HepG2 (cell line): ENCODE data around the gene TXNL4B. TPM values are rescaled to one million over a fixed set of nuclear protein-coding genes. Genes with fewer than 3 reads are reported as not detected.

Experiments
- AGO1 ChIP-seq: fragments of 200-400 bp; formaldehyde crosslinking; IDR thresholded peaks from 2 replicates; pipeline ENCODE4 v1.6.1; 2017; ENCODE audit warnings: mild to moderate bottlenecking, low read depth, low read length, moderate library complexity; ENCODE audit not compliant: poor library complexity, severe bottlenecking
- CBX5 ChIP-seq: sonication (generic); formaldehyde crosslinking; IDR thresholded peaks from 2 replicates; pipeline ENCODE4 v1.4.0; 2020; ENCODE audit warnings: missing genetic modification reagents, borderline replicate concordance
- DBP ChIP-seq: sonication (generic); formaldehyde crosslinking; IDR thresholded peaks from 2 replicates; pipeline ENCODE4 v1.4.0; 2020; ENCODE audit warnings: missing genetic modification reagents; ENCODE audit errors: not compliant biosample characterization
- HDAC2 ChIP-seq: sonication (generic); formaldehyde crosslinking; IDR thresholded peaks from 2 replicates; pipeline ENCODE4 v1.4.0; 2020; ENCODE audit warnings: missing genetic modification reagents
- IRF2 ChIP-seq: IDR thresholded peaks from 2 replicates; pipeline ENCODE4 v1.6.1; 2018; ENCODE audit warnings: missing genetic modification reagents, missing compliant biosample characterization
- MYC ChIP-seq: sonication (generic); formaldehyde crosslinking; IDR thresholded peaks from 2 replicates; pipeline ENCODE4 v1.9.0; 2021; ENCODE audit warnings: missing genetic modification reagents, borderline replicate concordance
- NFE2L1 ChIP-seq: sonication (generic); formaldehyde crosslinking; IDR thresholded peaks from 2 replicates; pipeline ENCODE4 v1.4.0; 2020; ENCODE audit warnings: missing genetic modification reagents, mild to moderate bottlenecking, borderline replicate concordance
- PAWR ChIP-seq: sonication (generic); formaldehyde crosslinking; IDR thresholded peaks from 2 replicates; pipeline ENCODE4 v1.4.0; 2020; ENCODE audit warnings: missing genetic modification reagents, mild to moderate bottlenecking, borderline replicate concordance
- PBX3 ChIP-seq: sonication (generic); formaldehyde crosslinking; IDR thresholded peaks from 2 replicates; pipeline ENCODE4 v1.8.1; 2023; ENCODE audit warnings: missing genetic modification reagents, inconsistent platforms, borderline replicate concordance
- PHF8 ChIP-seq: sonication (generic); formaldehyde crosslinking; IDR thresholded peaks from 2 replicates; pipeline ENCODE4 v1.5.0; 2020; ENCODE audit warnings: missing genetic modification reagents
- RBFOX2 ChIP-seq: fragments of 200-400 bp; formaldehyde crosslinking; IDR thresholded peaks from 2 replicates; pipeline ENCODE4 v1.6.1; 2017; ENCODE audit warnings: low read depth, mild to moderate bottlenecking, low read length
- RFXAP ChIP-seq: sonication (generic); formaldehyde crosslinking; IDR thresholded peaks from 2 replicates; pipeline ENCODE4 v1.4.0; 2020; ENCODE audit warnings: missing genetic modification reagents, borderline replicate concordance
- RNF219 ChIP-seq: sonication (generic); formaldehyde crosslinking; IDR thresholded peaks from 2 replicates; pipeline ENCODE4 v1.5.0; 2020; ENCODE audit warnings: mild to moderate bottlenecking, missing genetic modification reagents
- RORA ChIP-seq: sonication (generic); formaldehyde crosslinking; IDR thresholded peaks from 2 replicates; pipeline ENCODE4 v1.5.0; 2020; ENCODE audit warnings: mild to moderate bottlenecking, missing genetic modification reagents, moderate library complexity
- RXRA ChIP-seq: sonication (generic); formaldehyde crosslinking; IDR thresholded peaks from 2 replicates; pipeline ENCODE4 v1.5.1; 2020; ENCODE audit warnings: missing genetic modification reagents
- SP140L ChIP-seq: sonication (generic); formaldehyde crosslinking; IDR thresholded peaks from 2 replicates; pipeline ENCODE4 v1.4.0; 2020; ENCODE audit warnings: missing genetic modification reagents, borderline replicate concordance
- TBX3 ChIP-seq: fragments of 450-650 bp; IDR thresholded peaks from 2 replicates; pipeline ENCODE4 v1.6.1; 2017; ENCODE audit warnings: antibody characterized with exemption, mild to moderate bottlenecking, inconsistent platforms, borderline replicate concordance
- YY1 ChIP-seq: IDR thresholded peaks from 2 replicates; pipeline ENCODE4 v1.6.1; 2011; ENCODE audit warnings: low read length, low read depth, moderate library complexity, mild to moderate bottlenecking; ENCODE audit not compliant: insufficient read depth, insufficient replicate concordance
- ZKSCAN5 ChIP-seq: sonication (generic); formaldehyde crosslinking; IDR thresholded peaks from 2 replicates; pipeline ENCODE4 v1.5.1; 2020; ENCODE audit warnings: mild to moderate bottlenecking, missing genetic modification reagents
- ZNF260 ChIP-seq: sonication (generic); formaldehyde crosslinking; IDR thresholded peaks from 2 replicates; pipeline ENCODE4 v1.4.0; 2020; ENCODE audit warnings: missing genetic modification reagents, low read depth, mild to moderate bottlenecking, borderline replicate concordance
- ZNF660 ChIP-seq: sonication (generic); formaldehyde crosslinking; IDR thresholded peaks from 2 replicates; pipeline ENCODE4 v1.5.1; 2020; ENCODE audit warnings: mild to moderate bottlenecking, low read depth, missing genetic modification reagents, borderline replicate concordance
- ZNF672 ChIP-seq: sonication (generic); formaldehyde crosslinking; IDR thresholded peaks from 2 replicates; pipeline ENCODE4 v1.8.1; 2022; ENCODE audit warnings: missing genetic modification reagents
- ZNF737 ChIP-seq: sonication (generic); formaldehyde crosslinking; IDR thresholded peaks from 2 replicates; pipeline ENCODE4 v1.5.0; 2020; ENCODE audit warnings: missing genetic modification reagents, mild to moderate bottlenecking, borderline replicate concordance
- ZNF768 ChIP-seq: sonication (generic); formaldehyde crosslinking; IDR thresholded peaks from 2 replicates; pipeline ENCODE4 v1.4.0; 2020; ENCODE audit warnings: missing genetic modification reagents
- ZNF780A ChIP-seq: sonication (generic); formaldehyde crosslinking; IDR thresholded peaks from 2 replicates; pipeline ENCODE4 v1.8.0; 2022; ENCODE audit warnings: mild to moderate bottlenecking, missing genetic modification reagents, moderate library complexity
- ZSCAN9 ChIP-seq: IDR thresholded peaks from 2 replicates; pipeline ENCODE4 v1.6.1; 2016; ENCODE audit warnings: borderline replicate concordance
- polyA plus RNA-seq, 8 experiments: library from polyadenylated mRNA; depleted of rRNA in 3 of 8; stranded (reverse) in 7 of 8; unstranded in 1 of 8; fragments of >200 nt; fragmentation: Illumina TruSeq in 4 of 8; extraction: Trizol in 4 of 8; gene quantifications; 2 replicates each; pipeline versions ENCODE4 v1.2.1 to v1.2.3, GENCODE V29; 2011 to 2016; ENCODE audit warnings: low read depth in 4 of 8, missing spikeins in 1 of 8, mixed read lengths in 1 of 8; ENCODE audit not compliant: insufficient read depth in 1 of 8
- total RNA-seq, 5 experiments: library from RNA; depleted of rRNA; stranded (reverse); fragments of >200 nt; fragmentation: Illumina TruSeq; extraction: Trizol; gene quantifications; 2 replicates each; pipeline ENCODE4 v1.2.3, GENCODE V29; 2016; ENCODE audit warnings: low read depth in 1 of 5

TXNL4B gene
- total and polyA plus RNA-seq, 2 of the 13 experiments (the other 11 are each of a cell fraction or from before 2014, with no cell fraction given), result 17.4 to 18.3 TPM

GRCh38 chr16:72093448-72094265 lies at the start of gene TXNL4B, which contains the start of gene DHX38 (continued):
- TF ChIP-seq IRF2 (CRISPR knock-in tag), result peak; percentile 85
- peak; percentile 70; the same call in 1 of the 2 replicates for TF ChIP-seq RFXAP (CRISPR knock-in tag)
- peak; percentile 86; the same call in 1 of the 2 replicates for TF ChIP-seq NFE2L1 (CRISPR knock-in tag)
- TF ChIP-seq ZNF260, result 0 out of 2 replicates have a peak, but pooled peaks have one; percentile 26
- peak; percentile 66; the same call in 1 of the 2 replicates for TF ChIP-seq ZNF737 (CRISPR knock-in tag)
- peak; percentile 34; the same call in 1 of the 2 replicates for TF ChIP-seq RXRA
- no peak for TF ChIP-seq ZNF780A (CRISPR knock-in tag)
- 0 out of 2 replicates have a peak, but pooled peaks have one; percentile 20 for TF ChIP-seq SP140L (CRISPR knock-in tag)
- TF ChIP-seq ZSCAN9 (CRISPR knock-in tag), result no peak
- peak; percentile 49 for TF ChIP-seq ZNF768 (CRISPR knock-in tag)
- no peak for TF ChIP-seq RNF219 (CRISPR knock-in tag)
- peak; percentile 59; the same call in 1 of the 2 replicates for TF ChIP-seq TBX3
- TF ChIP-seq RBFOX2, result peak; percentile 67
- TF ChIP-seq RORA (CRISPR knock-in tag), result no peak
- TF ChIP-seq PHF8, result peak; percentile 97
- peak; percentile 61; the same call in 1 of the 2 replicates for TF ChIP-seq CBX5 (CRISPR knock-in tag)
- no peak for TF ChIP-seq ZNF660 (CRISPR knock-in tag)
- TF ChIP-seq ZKSCAN5 (CRISPR knock-in tag), result no peak
- peak; percentile 66 for TF ChIP-seq MYC (CRISPR knock-in tag)
- TF ChIP-seq DBP (CRISPR knock-in tag), result no peak
- TF ChIP-seq HDAC2 (CRISPR knock-in tag), result peak; percentile 38; the same call in 1 of the 2 replicates
- TF ChIP-seq PAWR (CRISPR knock-in tag), result no peak
- peak; percentile 57 for TF ChIP-seq AGO1
- TF ChIP-seq PBX3, result peak; percentile 28; the same call in 1 of the 2 replicates
- TF ChIP-seq YY1, result peak; percentile 98
- no peak for TF ChIP-seq ZNF672
